Vagina (tissue), 2 donors: ENCODE results near the gene ERI2. TPM values are rescaled to one million over a fixed set of nuclear protein-coding genes. Genes with fewer than 3 reads are reported as not detected.
A peak's percentile ranks its signal among the peaks of the same experiment; 100 is the strongest.

Source experiments
- DNase-seq, 2 donors: peaks; one replicate each; pipeline ENCODE4 v3.0.0-alpha.2; 2017; ENCODE audit errors: extremely low spot score in 2 of 2
- H3K27ac ChIP-seq: fragments of 200-600 bp; sonication (generic); one replicate; pipeline ENCODE4 v1.5.1; 2019
- H3K27me3 ChIP-seq: fragments of 200-600 bp; sonication (generic); one replicate; pipeline ENCODE4 v1.5.1; 2019
- H3K36me3 ChIP-seq, 2 donors: fragments of 200-600 bp; sonication (generic); one replicate each; pipeline ENCODE4 v1.5.1; 2017 to 2019
- H3K4me1 ChIP-seq: fragments of 200-600 bp; sonication (generic); one replicate; pipeline ENCODE4 v1.5.1; 2019
- H3K4me3 ChIP-seq, 2 donors: fragments of 200-600 bp; sonication (generic); 1 replicate in 1 of 2; 2 replicates in 1 of 2; pipeline ENCODE4 v1.5.1; 2016 to 2019
- H3K9me3 ChIP-seq: fragments of 200-600 bp; sonication (generic); one replicate; pipeline ENCODE4 v1.5.1; 2019
- POLR2A ChIP-seq, 2 donors: fragments of 450-650 bp; IDR thresholded peaks; one replicate each; pipeline ENCODE4 v1.6.1; 2017; ENCODE audit warnings: antibody characterized with exemption in 2 of 2, mild to moderate bottlenecking in 2 of 2, moderate library complexity in 2 of 2
- POLR2AphosphoS5 ChIP-seq, 2 donors: sonication (generic); formaldehyde crosslinking; IDR thresholded peaks; one replicate each; pipeline ENCODE4 v1.9.0; 2017; ENCODE audit warnings: antibody characterized with exemption in 2 of 2, mild to moderate bottlenecking in 2 of 2, low read depth in 1 of 2; ENCODE audit not compliant: insufficient read depth in 1 of 2
- intact Hi-C: fragments of 100-400 bp; cut with DNase I; formaldehyde crosslinking; loops from one replicate; pipeline ENCODE4 v1.15.1; 2023
- total RNA-seq: library from RNA; depleted of rRNA; stranded (reverse); fragments of >200 nt; gene quantifications from one replicate; pipeline ENCODE4 v1.2.3, GENCODE V29; 2016
- TF ChIP-seq, protein P1 (sequence below), 3 experiments: fragments of 450-650 bp in 2 of 3; fragments of 200-600 bp in 1 of 3; sonication (generic) in 1 of 3; IDR thresholded peaks; one replicate each; pipeline ENCODE4 v1.5.1; 2017 to 2019; ENCODE audit warnings: antibody characterized with exemption in 3 of 3, mild to moderate bottlenecking in 2 of 3, moderate library complexity in 2 of 3

The ERI2 gene, protein sequence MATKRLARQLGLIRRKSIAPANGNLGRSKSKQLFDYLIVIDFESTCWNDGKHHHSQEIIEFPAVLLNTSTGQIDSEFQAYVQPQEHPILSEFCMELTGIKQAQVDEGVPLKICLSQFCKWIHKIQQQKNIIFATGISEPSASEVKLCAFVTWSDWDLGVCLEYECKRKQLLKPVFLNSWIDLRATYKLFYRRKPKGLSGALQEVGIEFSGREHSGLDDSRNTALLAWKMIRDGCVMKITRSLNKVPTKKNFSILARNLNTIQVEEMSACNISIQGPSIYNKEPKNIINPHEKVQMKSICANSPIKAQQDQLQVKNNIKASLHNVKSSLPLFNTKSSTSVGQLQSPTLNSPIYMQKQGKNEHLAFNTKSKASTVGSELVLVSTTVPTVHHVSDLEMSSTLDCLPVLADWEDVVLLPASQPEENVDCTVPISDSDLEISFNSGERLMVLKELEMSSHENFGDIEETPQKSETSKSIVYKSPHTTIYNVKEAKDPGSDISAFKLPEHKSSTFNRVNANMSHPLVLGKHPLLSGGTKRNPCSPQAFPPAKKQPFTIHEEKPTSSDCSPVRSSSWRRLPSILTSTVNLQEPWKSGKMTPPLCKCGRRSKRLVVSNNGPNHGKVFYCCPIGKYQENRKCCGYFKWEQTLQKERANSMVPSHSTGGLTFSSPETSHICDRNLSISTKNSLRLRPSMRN
- total RNA-seq, result 6.4 TPM

DNA sequence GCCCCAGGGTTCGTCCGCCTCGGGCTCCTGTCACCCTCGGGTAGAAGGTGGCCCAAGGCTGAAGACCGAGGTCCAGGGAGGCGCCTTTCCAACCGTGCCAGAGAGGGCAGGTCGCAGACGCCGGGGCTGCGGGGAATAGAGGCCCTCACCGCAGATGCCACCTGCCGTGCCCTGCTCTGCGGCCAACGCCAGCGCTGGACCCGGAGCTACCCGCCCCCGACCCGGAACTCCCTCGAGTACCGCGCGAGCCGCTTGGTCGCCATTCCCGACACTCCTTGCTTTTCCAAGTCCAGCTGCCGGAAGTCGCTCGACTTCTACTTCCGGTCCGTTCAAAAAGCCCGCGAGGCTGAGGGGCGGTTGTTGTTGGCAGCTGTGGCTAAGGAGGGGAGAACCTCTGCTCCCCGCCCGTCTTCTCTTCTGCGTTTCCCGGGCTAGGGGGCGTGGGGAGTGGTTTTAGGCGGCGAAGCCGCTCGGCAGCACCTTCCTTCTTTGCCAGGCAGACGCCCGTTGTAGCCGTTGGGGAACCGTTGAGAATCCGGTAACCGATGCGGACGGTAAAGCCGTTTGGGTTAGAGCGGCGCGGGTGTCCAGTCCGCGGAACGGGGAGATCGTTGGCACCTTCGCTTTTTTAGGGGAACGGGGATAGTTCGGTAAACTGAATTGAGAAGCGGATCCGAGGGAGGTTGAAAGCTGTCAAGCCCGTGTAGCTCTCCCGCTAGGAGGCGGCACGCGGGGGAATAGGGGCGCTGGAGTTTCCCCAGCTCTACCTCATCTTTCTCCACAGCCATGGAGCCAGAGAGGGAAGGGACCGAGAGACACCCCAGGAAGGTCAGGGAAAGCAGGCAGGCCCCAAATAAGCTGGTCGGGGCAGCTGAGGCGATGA, at the start of gene ERI2, which contains the start of gene REXO5:
Gene ERI2 (minus strand): TSS at position 305 of the 883 bp plus-strand sequence. CDS start 42 bp downstream, at position 263.
Gene REXO5 (plus strand): TSS at position 360 of the 883 bp plus-strand sequence. CDS start 427 bp downstream, at position 787.
- intact Hi-C loops, result no loop called here

DNA sequence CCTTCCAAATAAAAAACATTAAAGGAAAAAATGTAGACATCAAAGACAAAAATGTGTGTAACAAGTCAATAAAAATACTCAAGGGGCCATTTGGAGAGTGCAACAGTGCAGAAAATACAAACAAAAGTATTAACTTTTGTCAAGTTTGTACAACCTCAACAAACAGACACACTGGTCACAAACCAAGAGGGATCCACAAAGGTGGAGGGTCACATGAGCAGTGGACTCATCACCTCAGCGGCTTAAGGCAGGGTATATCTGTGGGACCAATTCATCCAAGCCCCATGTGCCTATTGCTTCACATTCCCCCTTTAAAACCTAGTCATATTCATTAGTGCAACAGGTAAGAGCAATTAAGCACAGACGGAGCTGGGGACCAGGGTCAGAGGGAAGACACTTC, 48.7 kb upstream of the ERI2 start:
- intact Hi-C loops, result no loop called here

More for the DNA sequence above, at the start of gene ERI2, which contains the start of gene REXO5:
- peak within 1 kb of the TSS; percentile 70 to 80 for H3K4me3 ChIP-seq
- H3K27ac ChIP-seq, result peak within 1 kb of the TSS; percentile 93
- H3K9me3 ChIP-seq, result no peaks in the 10 kb centered on the region
- no peaks in the 10 kb centered on the region for H3K36me3 ChIP-seq
- peaks cover 11% of the 10 kb centered on the region for H3K4me1 ChIP-seq
- H3K27me3 ChIP-seq, result no peaks in the 10 kb centered on the region
- no peak for TF ChIP-seq POLR2A (IDR thresholded peaks at IDR 0.05)
- TF ChIP-seq, protein P1, sequence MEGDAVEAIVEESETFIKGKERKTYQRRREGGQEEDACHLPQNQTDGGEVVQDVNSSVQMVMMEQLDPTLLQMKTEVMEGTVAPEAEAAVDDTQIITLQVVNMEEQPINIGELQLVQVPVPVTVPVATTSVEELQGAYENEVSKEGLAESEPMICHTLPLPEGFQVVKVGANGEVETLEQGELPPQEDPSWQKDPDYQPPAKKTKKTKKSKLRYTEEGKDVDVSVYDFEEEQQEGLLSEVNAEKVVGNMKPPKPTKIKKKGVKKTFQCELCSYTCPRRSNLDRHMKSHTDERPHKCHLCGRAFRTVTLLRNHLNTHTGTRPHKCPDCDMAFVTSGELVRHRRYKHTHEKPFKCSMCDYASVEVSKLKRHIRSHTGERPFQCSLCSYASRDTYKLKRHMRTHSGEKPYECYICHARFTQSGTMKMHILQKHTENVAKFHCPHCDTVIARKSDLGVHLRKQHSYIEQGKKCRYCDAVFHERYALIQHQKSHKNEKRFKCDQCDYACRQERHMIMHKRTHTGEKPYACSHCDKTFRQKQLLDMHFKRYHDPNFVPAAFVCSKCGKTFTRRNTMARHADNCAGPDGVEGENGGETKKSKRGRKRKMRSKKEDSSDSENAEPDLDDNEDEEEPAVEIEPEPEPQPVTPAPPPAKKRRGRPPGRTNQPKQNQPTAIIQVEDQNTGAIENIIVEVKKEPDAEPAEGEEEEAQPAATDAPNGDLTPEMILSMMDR (IDR thresholded peaks at IDR 0.05), result peak in 2 of 3 experiments; percentile 29 to 41
- TF ChIP-seq POLR2AphosphoS5 (IDR thresholded peaks at IDR 0.05; ENCODE audit: insufficient read depth in 1 of 2, low read depth in 1 of 2), result peak; percentile 81 to 89
- peak in 1 of 2 donors; percentile 92 for DNase-seq

DNA sequence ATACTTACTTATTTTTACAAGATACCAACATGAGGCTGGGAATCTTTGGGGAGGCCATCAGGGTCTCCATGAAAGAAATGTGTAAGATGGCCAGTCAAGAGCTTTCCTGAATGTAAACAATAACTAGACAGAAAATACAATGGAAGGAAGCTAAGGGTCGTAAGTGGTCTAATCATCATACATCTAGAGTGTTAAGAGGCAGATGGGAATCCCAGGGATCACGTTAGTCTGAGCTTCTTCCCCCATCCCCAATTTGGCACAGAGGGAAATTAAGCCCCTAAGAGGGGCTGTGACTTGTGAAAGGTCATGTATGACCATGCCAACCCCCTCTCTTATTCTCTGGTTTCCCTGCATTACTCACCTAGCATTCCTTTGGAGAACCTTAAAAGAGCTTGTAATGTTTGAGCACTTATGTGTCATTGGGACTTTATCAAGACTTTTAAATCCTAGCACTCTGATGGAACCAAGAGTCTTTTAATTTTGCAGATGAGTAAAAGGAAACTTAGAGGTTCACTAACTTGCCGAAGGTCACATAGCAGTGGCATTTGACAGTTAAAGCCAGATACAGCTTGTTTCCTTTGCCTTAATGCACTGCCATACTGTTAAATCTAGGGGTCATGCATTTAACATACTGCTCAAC, 47.8 kb upstream of the ERI2 start:
- Histone ChIP-seq H3K4me1 (peaks cover 40% of the 10 kb centered on the region), H3K27me3 (no peaks in the 10 kb centered on the region), H3K9me3 (no peaks in the 10 kb centered on the region), H3K27ac (no peak overlapping the region), H3K36me3 (peaks cover 0 to 2% of the 10 kb centered on the region in 2 donors), H3K4me3 (no peak overlapping the region)
- DNase-seq, result no peak
- TF ChIP-seq, protein P1 (IDR thresholded peaks at IDR 0.05), result no peak
- no peak for TF ChIP-seq POLR2A (IDR thresholded peaks at IDR 0.05)
- TF ChIP-seq POLR2AphosphoS5 (IDR thresholded peaks at IDR 0.05; ENCODE audit: insufficient read depth in 1 of 2, low read depth in 1 of 2), result no peak
- intact Hi-C loops, result no loop called here

More for the DNA sequence above, 48.7 kb upstream of the ERI2 start:
- no peak for TF ChIP-seq POLR2AphosphoS5 (IDR thresholded peaks at IDR 0.05; ENCODE audit: insufficient read depth in 1 of 2, low read depth in 1 of 2)
- TF ChIP-seq, protein P1 (IDR thresholded peaks at IDR 0.05), result no peak
- TF ChIP-seq POLR2A (IDR thresholded peaks at IDR 0.05), result no peak
- no peak overlapping the region for H3K27ac ChIP-seq
- H3K27me3 ChIP-seq, result no peaks in the 10 kb centered on the region
- H3K4me1 ChIP-seq, result peaks cover 38% of the 10 kb centered on the region
- H3K36me3 ChIP-seq, result peaks cover 0 to 10% of the 10 kb centered on the region in 2 donors
- no peak overlapping the region for H3K4me3 ChIP-seq
- no peaks in the 10 kb centered on the region for H3K9me3 ChIP-seq
- no peak for DNase-seq

DNA sequence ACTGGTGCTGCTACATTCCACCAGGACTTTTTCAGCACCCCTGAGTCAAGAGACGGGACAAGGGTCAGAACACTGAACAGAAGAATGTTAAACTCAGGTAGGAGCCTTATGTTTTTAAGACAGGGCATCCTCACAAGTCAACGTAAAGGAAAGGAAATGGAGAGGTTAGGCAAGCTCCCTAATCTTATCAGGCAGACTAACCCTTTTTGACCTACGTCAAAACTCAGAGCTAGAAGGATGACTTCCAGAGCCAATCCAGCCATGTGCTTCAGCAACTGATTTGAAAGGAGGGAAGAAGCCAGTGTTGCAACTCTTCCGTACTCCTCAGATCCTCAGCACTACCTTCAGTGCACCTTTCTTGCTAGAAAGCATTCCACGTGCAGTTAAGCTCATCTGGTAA, 46.9 kb upstream of the ERI2 start:
- Histone ChIP-seq H3K4me3 (no peak overlapping the region), H3K27ac (peak overlapping the region; percentile 9), H3K4me1 (peaks cover 40% of the 10 kb centered on the region), H3K36me3 (no peaks in the 10 kb centered on the region), H3K27me3 (no peaks in the 10 kb centered on the region), H3K9me3 (no peaks in the 10 kb centered on the region)
- TF ChIP-seq POLR2A (IDR thresholded peaks at IDR 0.05) (no peak), POLR2AphosphoS5 (IDR thresholded peaks at IDR 0.05; ENCODE audit: insufficient read depth in 1 of 2, low read depth in 1 of 2) (no peak)
- TF ChIP-seq, protein P1 (IDR thresholded peaks at IDR 0.05), result no peak
- intact Hi-C loops, result no loop called here
- no peak for DNase-seq
